Karpas-422 (cell line): ENCODE data around the gene NCKAP5. TPM values are rescaled to one million over a fixed set of nuclear protein-coding genes. Genes with fewer than 3 reads are reported as not detected.
A peak's percentile ranks its signal among the peaks of the same experiment; 100 is the strongest.

Experiments
- DNase-seq: peaks from one replicate; pipeline ENCODE4 v3.0.0-alpha.2; 2015
- H2AFZ ChIP-seq: fragments of 200-600 bp; sonication (generic); 2 replicates; pipeline ENCODE4 v1.6.1; 2014; ENCODE audit warnings: antibody characterized with exemption, low read length, mixed read lengths
- H3K27ac ChIP-seq: fragments of 200-600 bp; sonication (generic); 2 replicates; pipeline ENCODE4 v1.5.1; 2014; ENCODE audit warnings: mild to moderate bottlenecking, low read length, moderate library complexity
- H3K27me3 ChIP-seq: fragments of 200-600 bp; sonication (generic); 2 replicates; pipeline ENCODE4 v1.6.1; 2014; ENCODE audit warnings: low read length, mixed read lengths
- H3K36me3 ChIP-seq: fragments of 200-600 bp; sonication (generic); 2 replicates; pipeline ENCODE4 v1.6.1; 2014; ENCODE audit warnings: low read length, mixed read lengths; ENCODE audit not compliant: insufficient read depth
- H3K4me1 ChIP-seq: fragments of 200-600 bp; sonication (generic); 2 replicates; pipeline ENCODE4 v1.6.1; 2014; ENCODE audit warnings: mild to moderate bottlenecking, low read length, mixed read lengths
- H3K4me2 ChIP-seq: fragments of 200-600 bp; sonication (generic); 2 replicates; pipeline ENCODE4 v1.6.1; 2014; ENCODE audit warnings: low read length, low read depth, mild to moderate bottlenecking; ENCODE audit not compliant: poor library complexity, severe bottlenecking
- H3K4me3 ChIP-seq: fragments of 200-600 bp; sonication (generic); 2 replicates; pipeline ENCODE4 v1.5.1; 2014; ENCODE audit warnings: mild to moderate bottlenecking, antibody characterized with exemption, low read length, mixed read lengths
- H3K79me2 ChIP-seq: fragments of 200-600 bp; sonication (generic); 2 replicates; pipeline ENCODE4 v1.6.1; 2014; ENCODE audit warnings: mild to moderate bottlenecking, low read length, mixed read lengths
- H3K9ac ChIP-seq: fragments of 200-600 bp; sonication (generic); 2 replicates; pipeline ENCODE4 v1.6.0; 2014; ENCODE audit warnings: low read length
- H3K9me2 ChIP-seq: fragments of 200-600 bp; sonication (generic), shearing (Covaris generic); replicated peaks from 2 replicates; pipeline ENCODE4 v1.6.0; 2014; ENCODE audit warnings: mild to moderate bottlenecking, low read length, moderate library complexity; ENCODE audit not compliant: insufficient read depth
- H3K9me3 ChIP-seq: fragments of 300-700, 200-600 bp; sonication (generic); 2 replicates; pipeline ENCODE4 v1.6.1; 2014; ENCODE audit warnings: low read length, mixed read lengths
- H4K20me1 ChIP-seq: fragments of 200-600 bp; sonication (generic); 2 replicates; pipeline ENCODE4 v1.6.1; 2014; ENCODE audit warnings: mild to moderate bottlenecking, antibody characterized with exemption, low read length, low read depth; ENCODE audit not compliant: insufficient read depth
- total RNA-seq: library from RNA; depleted of rRNA; stranded (reverse); fragments of >200 nt; shearing (Covaris generic); gene quantifications from 2 replicates; pipeline ENCODE4 v1.2.3, GENCODE V29; 2014; ENCODE audit warnings: low replicate concordance

Gene NCKAP5
- total RNA-seq, 1 experiment from 2014 or later = not detected

GRCh38 chr2:132726155-132726554, 842.1 kb downstream of the NCKAP5 start:
- Histone ChIP-seq H3K4me2 (no peak overlapping the region), H3K9me3 (no peaks in the 10 kb centered on the region), H3K27ac (no peak overlapping the region), H3K36me3 (no peaks in the 10 kb centered on the region), H3K9ac (no peak overlapping the region), H3K79me2 (no peaks in the 10 kb centered on the region), H3K4me3 (no peak overlapping the region), H3K9me2 (no peaks in the 10 kb centered on the region), H3K4me1 (no peaks in the 10 kb centered on the region), H2AFZ (no peak overlapping the region), H4K20me1 (no peaks in the 10 kb centered on the region), H3K27me3 (no peaks in the 10 kb centered on the region)
- no peak for DNase-seq

GRCh38 chr2:132725748-132726147, 842.5 kb downstream of the NCKAP5 start:
- DNase-seq = no peak
- H3K36me3 ChIP-seq = no peaks in the 10 kb centered on the region
- H3K4me1 ChIP-seq = no peaks in the 10 kb centered on the region
- H3K4me2 ChIP-seq = no peak overlapping the region
- H3K27ac ChIP-seq = no peak overlapping the region
- no peaks in the 10 kb centered on the region for H3K27me3 ChIP-seq
- H3K9me2 ChIP-seq = no peaks in the 10 kb centered on the region
- no peak overlapping the region for H3K4me3 ChIP-seq
- H3K9ac ChIP-seq = no peak overlapping the region
- H3K79me2 ChIP-seq = no peaks in the 10 kb centered on the region
- H3K9me3 ChIP-seq = no peaks in the 10 kb centered on the region
- H4K20me1 ChIP-seq = no peaks in the 10 kb centered on the region
- no peak overlapping the region for H2AFZ ChIP-seq

- H2AFZ ChIP-seq = no peak overlapping the region
These were observed 843.1 kb downstream of the NCKAP5 start for GRCh38 chr2:132725148-132725547.

GRCh38 chr2:132721938-132722337, 846.3 kb downstream of the NCKAP5 start:
- no peak for DNase-seq
- Histone ChIP-seq H3K27me3 (no peaks in the 10 kb centered on the region), H3K36me3 (no peaks in the 10 kb centered on the region), H3K4me2 (no peak overlapping the region), H3K9me2 (no peaks in the 10 kb centered on the region), H3K9me3 (no peaks in the 10 kb centered on the region), H3K9ac (no peak overlapping the region), H2AFZ (no peak overlapping the region), H3K27ac (no peak overlapping the region), H4K20me1 (no peaks in the 10 kb centered on the region), H3K79me2 (no peaks in the 10 kb centered on the region), H3K4me1 (peaks cover 3% of the 10 kb centered on the region; the same call in 1 of the 2 replicates), H3K4me3 (no peak overlapping the region)

More at GRCh38 chr2:132725148-132725547, 843.1 kb downstream of the NCKAP5 start:
- Histone ChIP-seq H4K20me1 (no peaks in the 10 kb centered on the region), H3K27ac (no peak overlapping the region), H3K79me2 (no peaks in the 10 kb centered on the region), H3K9me2 (no peaks in the 10 kb centered on the region), H3K4me3 (no peak overlapping the region), H3K36me3 (no peaks in the 10 kb centered on the region), H3K4me2 (no peak overlapping the region), H3K9me3 (no peaks in the 10 kb centered on the region), H3K27me3 (no peaks in the 10 kb centered on the region), H3K4me1 (no peaks in the 10 kb centered on the region), H3K9ac (no peak overlapping the region)
- DNase-seq = no peak

GRCh38 chr2:132720393-132720792, 847.9 kb downstream of the NCKAP5 start:
- Histone ChIP-seq H3K4me1 (peaks cover 15% of the 10 kb centered on the region), H3K4me2 (no peak overlapping the region), H3K9me2 (no peaks in the 10 kb centered on the region), H3K27me3 (no peaks in the 10 kb centered on the region), H3K9me3 (no peaks in the 10 kb centered on the region), H3K9ac (no peak overlapping the region), H3K27ac (no peak overlapping the region), H3K36me3 (no peaks in the 10 kb centered on the region), H3K79me2 (no peaks in the 10 kb centered on the region), H4K20me1 (no peaks in the 10 kb centered on the region), H2AFZ (no peak overlapping the region), H3K4me3 (no peak overlapping the region)
- no peak for DNase-seq

- Histone ChIP-seq H3K27me3 (no peaks in the 10 kb centered on the region), H3K27ac (no peak overlapping the region), H4K20me1 (no peaks in the 10 kb centered on the region), H3K9ac (no peak overlapping the region), H3K9me2 (no peaks in the 10 kb centered on the region), H3K4me3 (no peak overlapping the region), H3K4me2 (no peak overlapping the region), H2AFZ (no peak overlapping the region), H3K9me3 (no peaks in the 10 kb centered on the region), H3K36me3 (no peaks in the 10 kb centered on the region), H3K4me1 (peaks cover 22% of the 10 kb centered on the region), H3K79me2 (no peaks in the 10 kb centered on the region)
- no peak for DNase-seq
These were observed 848.8 kb downstream of the NCKAP5 start for GRCh38 chr2:132719480-132719879.

- Histone ChIP-seq H3K4me1 (peaks cover 22% of the 10 kb centered on the region), H4K20me1 (no peaks in the 10 kb centered on the region), H2AFZ (no peak overlapping the region), H3K9me2 (no peaks in the 10 kb centered on the region), H3K36me3 (no peaks in the 10 kb centered on the region), H3K27ac (no peak overlapping the region), H3K4me3 (no peak overlapping the region), H3K4me2 (no peak overlapping the region), H3K27me3 (no peaks in the 10 kb centered on the region), H3K9ac (no peak overlapping the region), H3K9me3 (no peaks in the 10 kb centered on the region), H3K79me2 (no peaks in the 10 kb centered on the region)
- no peak for DNase-seq
These were observed 851.3 kb downstream of the NCKAP5 start for GRCh38 chr2:132716954-132717353.

GRCh38 chr2:132715386-132716351, 852.6 kb downstream of the NCKAP5 start:
- Histone ChIP-seq H3K9me2 (no peaks in the 10 kb centered on the region), H3K4me3 (no peak overlapping the region), H3K27me3 (no peaks in the 10 kb centered on the region), H3K4me2 (peak overlapping the region; percentile 44), H3K79me2 (no peaks in the 10 kb centered on the region), H3K4me1 (peaks cover 22% of the 10 kb centered on the region), H4K20me1 (no peaks in the 10 kb centered on the region), H2AFZ (no peak overlapping the region), H3K9ac (no peak overlapping the region), H3K9me3 (no peaks in the 10 kb centered on the region), H3K27ac (no peak overlapping the region), H3K36me3 (no peaks in the 10 kb centered on the region)
- peak; percentile 58 for DNase-seq
